ENCODE results near the gene TRAF3IP3. TPM values are rescaled to one million over a fixed set of nuclear protein-coding genes. Genes with fewer than 3 reads are reported as not detected.

The TRAF3IP3 gene, protein sequence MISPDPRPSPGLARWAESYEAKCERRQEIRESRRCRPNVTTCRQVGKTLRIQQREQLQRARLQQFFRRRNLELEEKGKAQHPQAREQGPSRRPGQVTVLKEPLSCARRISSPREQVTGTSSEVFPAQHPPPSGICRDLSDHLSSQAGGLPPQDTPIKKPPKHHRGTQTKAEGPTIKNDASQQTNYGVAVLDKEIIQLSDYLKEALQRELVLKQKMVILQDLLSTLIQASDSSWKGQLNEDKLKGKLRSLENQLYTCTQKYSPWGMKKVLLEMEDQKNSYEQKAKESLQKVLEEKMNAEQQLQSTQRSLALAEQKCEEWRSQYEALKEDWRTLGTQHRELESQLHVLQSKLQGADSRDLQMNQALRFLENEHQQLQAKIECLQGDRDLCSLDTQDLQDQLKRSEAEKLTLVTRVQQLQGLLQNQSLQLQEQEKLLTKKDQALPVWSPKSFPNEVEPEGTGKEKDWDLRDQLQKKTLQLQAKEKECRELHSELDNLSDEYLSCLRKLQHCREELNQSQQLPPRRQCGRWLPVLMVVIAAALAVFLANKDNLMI
- 0.46 TPM for total RNA-seq

DNA sequence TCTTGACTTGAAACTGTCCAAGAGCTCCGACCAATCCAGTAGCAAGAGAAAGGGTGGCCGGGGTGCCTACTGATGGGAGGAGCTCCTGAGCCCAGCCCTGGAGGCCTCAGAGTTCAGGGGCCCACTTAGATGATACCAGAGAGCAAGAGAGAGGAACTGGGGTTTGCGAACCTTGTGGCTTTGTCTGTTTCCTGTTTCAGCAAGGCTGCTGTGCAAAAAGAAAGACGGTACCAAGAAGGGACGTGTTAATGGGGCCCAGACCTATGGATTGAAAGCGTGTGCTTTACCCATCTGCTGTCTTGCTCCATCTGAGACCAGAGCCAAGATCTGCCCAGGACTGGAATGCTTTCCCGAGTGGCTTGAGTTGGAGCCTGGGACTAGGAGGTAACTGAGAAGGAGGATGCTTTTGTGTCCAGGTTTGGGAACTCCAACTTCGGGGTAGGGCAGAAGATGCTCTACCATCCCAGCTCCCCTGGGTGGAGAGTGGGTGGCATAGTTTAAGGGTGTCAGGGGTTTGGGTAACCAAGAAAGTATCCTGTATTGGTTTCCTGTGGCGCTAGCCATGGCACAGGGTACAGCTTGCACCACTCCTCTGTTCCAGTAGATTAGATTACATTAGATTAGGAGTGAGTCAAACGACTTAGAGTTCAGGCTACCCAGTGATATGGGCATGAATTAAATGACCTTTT is at the start of gene TRAF3IP3:
TSS of gene TRAF3IP3 (plus strand) at position 128 of the 689 bp plus-strand sequence. CDS start 3,987 bp downstream, outside the sequence.

DNA sequence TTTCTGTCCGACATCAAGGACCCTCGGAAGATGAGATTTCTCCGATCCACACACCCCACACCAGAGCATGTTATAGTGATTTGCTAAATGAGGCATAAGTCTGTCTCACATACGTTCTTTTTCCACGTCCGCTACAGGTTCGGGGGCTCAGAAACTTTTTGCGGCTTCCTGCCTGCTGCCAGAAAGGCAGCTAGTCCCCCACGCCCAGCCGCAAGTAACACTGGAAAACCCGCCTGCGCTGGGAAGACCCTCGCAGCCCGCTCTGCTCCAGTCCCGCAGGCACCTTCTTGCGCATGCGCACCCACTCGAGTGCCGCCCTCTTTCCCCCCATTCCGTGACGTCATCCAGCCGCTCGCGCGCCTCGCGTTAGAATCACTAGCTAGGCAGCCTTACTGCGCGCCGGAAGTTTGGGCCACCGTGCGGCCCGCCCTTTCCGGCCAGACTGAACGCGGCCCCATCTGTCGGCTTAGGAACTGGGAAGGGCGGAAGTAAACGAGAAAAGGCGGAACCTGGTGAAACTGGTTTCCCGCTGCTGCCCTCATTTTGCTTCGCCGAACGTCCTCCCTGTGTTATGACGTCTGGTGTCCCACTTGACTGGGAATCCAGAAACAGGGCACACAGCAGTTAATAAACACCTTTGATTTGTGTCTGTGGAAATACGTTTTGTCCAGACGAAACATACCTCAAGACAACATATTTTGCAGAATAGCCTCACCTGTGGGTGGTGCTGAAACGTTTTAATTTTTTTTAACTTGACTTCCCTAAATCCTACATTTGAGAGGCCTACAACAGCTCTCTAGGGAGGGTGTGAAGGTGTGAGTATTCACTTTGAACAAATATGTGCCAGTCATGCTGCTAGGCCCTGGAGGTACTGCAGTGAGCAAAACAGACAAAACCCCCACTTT is 28.7 kb downstream of the TRAF3IP3 start, which contains the start of gene C1orf74:
TSS of gene C1orf74 (minus strand) at position 295 of the 905 bp plus-strand sequence. CDS start 925 bp downstream, outside the sequence.

DNA sequence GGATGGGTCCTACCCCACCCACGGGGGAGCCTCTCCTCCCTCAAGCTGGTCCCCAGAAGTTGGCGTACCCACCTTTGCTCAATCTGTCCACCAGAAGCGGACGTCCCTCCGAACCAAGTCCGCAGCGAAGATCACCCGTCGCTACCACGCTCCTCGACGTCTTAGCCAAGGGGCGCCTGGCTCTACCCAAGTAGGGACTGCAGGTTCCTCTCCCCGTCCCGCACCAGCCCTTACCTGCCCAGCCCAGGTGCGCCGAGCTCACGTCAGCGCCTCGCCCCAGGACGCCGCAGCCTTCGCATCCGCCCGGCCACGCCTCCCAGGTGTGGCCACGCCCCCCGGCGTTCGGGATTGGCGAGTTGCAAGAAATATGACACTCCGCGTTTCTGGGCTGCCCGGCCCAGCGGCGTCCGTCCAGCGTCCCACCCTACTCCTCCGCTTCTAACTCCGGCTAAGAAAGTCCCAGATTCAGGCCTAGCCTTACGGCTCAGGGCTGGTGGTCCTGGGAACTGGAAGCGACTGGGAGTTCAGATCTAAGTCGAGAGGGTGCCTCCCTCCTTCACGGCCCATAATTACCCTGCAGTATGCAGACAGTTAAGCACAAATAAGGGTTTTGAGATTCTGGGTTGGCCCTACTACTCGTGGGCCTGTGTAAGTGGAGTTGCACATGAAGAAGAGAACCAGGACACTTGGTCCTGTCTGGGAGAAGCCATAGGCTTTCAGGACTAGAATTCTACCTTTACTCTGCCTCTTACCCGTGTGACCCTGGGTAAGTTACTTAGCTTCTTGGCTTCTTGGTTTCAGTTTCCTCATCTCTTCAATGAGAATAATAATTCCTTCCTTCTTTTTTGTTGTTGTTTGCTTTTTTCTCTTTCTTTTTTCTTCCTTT is 50.3 kb downstream of the TRAF3IP3 start, which contains the start of gene IRF6:
TSS of gene IRF6 (minus strand) at position 268 of the 886 bp plus-strand sequence. CDS start 4,729 bp downstream, outside the sequence.

DNA sequence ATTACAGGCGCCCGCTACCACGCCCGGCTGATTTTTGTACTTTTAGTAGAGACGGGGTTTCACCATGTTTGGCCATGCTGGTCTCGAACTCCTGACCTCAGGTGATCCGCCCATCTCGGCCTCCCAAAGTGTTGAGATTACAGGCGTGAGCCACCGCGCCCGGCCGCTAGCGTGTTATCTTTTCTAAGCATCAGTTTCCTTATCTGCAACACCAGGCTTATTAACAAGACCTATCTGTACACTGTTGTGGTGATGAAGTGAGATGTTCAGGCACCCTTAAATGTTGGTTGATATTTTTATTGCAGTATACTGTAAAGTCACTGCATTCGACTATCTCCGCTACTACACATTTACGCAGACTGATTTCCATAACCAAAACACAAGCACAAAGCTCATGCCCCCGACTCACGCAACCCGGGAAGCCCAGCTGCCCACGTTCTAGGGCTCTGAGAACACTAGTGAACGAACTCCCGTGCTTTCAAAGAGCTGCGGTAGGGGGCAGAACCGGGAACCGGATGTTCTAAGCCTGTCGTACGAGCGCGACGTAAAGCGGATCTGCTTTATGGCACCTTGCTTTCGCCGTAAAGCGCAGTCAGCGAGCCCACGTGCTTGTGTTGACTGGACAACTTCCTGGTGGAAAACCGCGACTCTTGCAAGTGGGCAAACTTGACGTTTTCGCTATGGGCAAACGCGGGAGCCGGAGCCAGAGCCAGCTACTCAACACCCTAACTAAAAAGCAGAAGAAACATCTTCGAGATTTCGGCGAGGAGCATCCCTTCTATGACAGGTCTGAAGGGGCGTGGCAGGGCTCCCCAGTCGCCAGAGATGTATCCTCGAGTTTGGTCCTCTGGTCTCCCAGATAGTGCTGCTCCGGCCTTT is 71.8 kb downstream of the TRAF3IP3 start, which contains the start of gene UTP25:
TSS of gene UTP25 (plus strand) at position 589 of the 879 bp plus-strand sequence. CDS start at position 681, 92 bp downstream.

Other genes starting within 250 kb of the TRAF3IP3 start
- gene CAMK1G, start 172.3 kb upstream of the TRAF3IP3 start, total RNA-seq: 4.4 TPM
- 7.8 TPM for gene LAMB3, start 103.6 kb upstream of the TRAF3IP3 start, total RNA-seq
- gene G0S2, start 80.6 kb upstream of the TRAF3IP3 start, total RNA-seq: 2.1 TPM
- gene HSD11B1, start 51.2 kb upstream of the TRAF3IP3 start, total RNA-seq: 0.46 TPM
- gene C1orf74, start 28.5 kb downstream of the TRAF3IP3 start, total RNA-seq: 3.7 TPM
- 2.1 TPM for gene IRF6, start 50.1 kb downstream of the TRAF3IP3 start, total RNA-seq
- 9.5 TPM for gene UTP25, start 71.9 kb downstream of the TRAF3IP3 start, total RNA-seq
- gene SYT14, start 182.2 kb downstream of the TRAF3IP3 start, total RNA-seq: 45.2 TPM

Measured in diencephalon (tissue), 1 donor.